GM19468 (cell line): ENCODE results near the gene THEM5.
"Not testable (repeated sequence)": the region's sequence is repeated elsewhere in the genome, so short reads cannot be mapped to it uniquely, and the experiment has no call there.

ENCODE experiments used
- ATAC-seq: cut with Tn5 transposase; IDR thresholded peaks from one replicate; pipeline ENCODE4 v1.9.1; 2021; ENCODE audit warnings: mild to moderate bottlenecking, moderate library complexity, moderate number of reproducible peaks; ENCODE audit not compliant: unreplicated experiment; ENCODE audit errors: extremely low read depth

The THEM5 gene

GRCh38 chr1:151853411-151853943 is at the start of gene THEM5:
TSS of gene THEM5 (minus strand) at chr1:151853712. CDS start at chr1:151853565, 147 bp downstream.
- ATAC-seq, result no peak

GRCh38 chr1:151902858-151903257 is 49.3 kb upstream of the THEM5 start:
- ATAC-seq, result no peak

GRCh38 chr1:151900804-151901203 is 47.3 kb upstream of the THEM5 start:
- ATAC-seq, result not testable (repeated sequence)

GRCh38 chr1:151898519-151898991 is 45.0 kb upstream of the THEM5 start:
- no peak for ATAC-seq

- ATAC-seq, result no peak
Measured at GRCh38 chr1:151897991-151898431, 44.5 kb upstream of the THEM5 start.

- no peak for ATAC-seq
Measured at GRCh38 chr1:151893176-151893924, 39.8 kb upstream of the THEM5 start.

- no peak for ATAC-seq
Measured at GRCh38 chr1:151892190-151892589, 38.7 kb upstream of the THEM5 start.

GRCh38 chr1:151891512-151891911 is 38.0 kb upstream of the THEM5 start:
- no peak for ATAC-seq

- no peak for ATAC-seq
Measured at GRCh38 chr1:151888972-151889570, 35.6 kb upstream of the THEM5 start.

- no peak for ATAC-seq
Measured at GRCh38 chr1:151887028-151887427, 33.5 kb upstream of the THEM5 start.

- ATAC-seq, result no peak
Measured at GRCh38 chr1:151885479-151885878, 32.0 kb upstream of the THEM5 start.

- not testable (repeated sequence) for ATAC-seq
Measured at GRCh38 chr1:151884879-151885278, 31.4 kb upstream of the THEM5 start.

GRCh38 chr1:151884445-151884844 is 30.9 kb upstream of the THEM5 start:
- not testable (repeated sequence) for ATAC-seq

- not testable (repeated sequence) for ATAC-seq
Measured at GRCh38 chr1:151883898-151884297, 30.4 kb upstream of the THEM5 start.

- ATAC-seq, result not testable (repeated sequence)
Measured at GRCh38 chr1:151882918-151883317, 29.4 kb upstream of the THEM5 start.

- no peak for ATAC-seq
Measured at GRCh38 chr1:151882466-151882865, 29.0 kb upstream of the THEM5 start.

- ATAC-seq, result no peak
Measured at GRCh38 chr1:151881479-151881878, 28.0 kb upstream of the THEM5 start.

- no peak for ATAC-seq
Measured at GRCh38 chr1:151875419-151876097, 22.0 kb upstream of the THEM5 start.

GRCh38 chr1:151872776-151873175 is 19.3 kb upstream of the THEM5 start:
- ATAC-seq, result not testable (repeated sequence)

GRCh38 chr1:151871284-151872030 is 17.9 kb upstream of the THEM5 start:
- no peak for ATAC-seq
